Measurements from ENCODE around the gene ATF7IP.
A peak's percentile ranks its signal among the peaks of the same experiment; 100 is the strongest.

The ATF7IP gene

DNA sequence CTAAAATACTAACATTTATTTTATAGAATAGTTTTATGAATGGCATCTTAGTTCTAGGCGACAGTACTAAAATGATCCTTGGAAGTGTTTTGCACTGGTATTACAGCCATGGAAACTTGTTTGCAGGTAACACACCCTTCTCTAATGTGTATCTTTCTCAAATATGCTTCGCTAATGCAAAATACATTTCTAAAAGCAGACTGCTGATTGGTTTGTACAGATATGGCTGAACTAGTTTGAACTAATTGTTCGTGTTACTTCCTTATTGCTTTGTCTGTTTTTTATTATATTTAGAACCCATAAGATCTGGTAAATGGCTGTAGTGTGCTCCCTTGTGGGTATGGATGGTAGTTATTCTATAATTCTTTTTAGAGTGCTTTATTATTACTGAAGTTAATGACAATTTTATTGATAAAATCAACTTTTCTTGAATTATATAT lies 53.0 kb downstream of the ATF7IP start:
- DNase-seq (ENCODE audit: low spot score): no peak

DNA sequence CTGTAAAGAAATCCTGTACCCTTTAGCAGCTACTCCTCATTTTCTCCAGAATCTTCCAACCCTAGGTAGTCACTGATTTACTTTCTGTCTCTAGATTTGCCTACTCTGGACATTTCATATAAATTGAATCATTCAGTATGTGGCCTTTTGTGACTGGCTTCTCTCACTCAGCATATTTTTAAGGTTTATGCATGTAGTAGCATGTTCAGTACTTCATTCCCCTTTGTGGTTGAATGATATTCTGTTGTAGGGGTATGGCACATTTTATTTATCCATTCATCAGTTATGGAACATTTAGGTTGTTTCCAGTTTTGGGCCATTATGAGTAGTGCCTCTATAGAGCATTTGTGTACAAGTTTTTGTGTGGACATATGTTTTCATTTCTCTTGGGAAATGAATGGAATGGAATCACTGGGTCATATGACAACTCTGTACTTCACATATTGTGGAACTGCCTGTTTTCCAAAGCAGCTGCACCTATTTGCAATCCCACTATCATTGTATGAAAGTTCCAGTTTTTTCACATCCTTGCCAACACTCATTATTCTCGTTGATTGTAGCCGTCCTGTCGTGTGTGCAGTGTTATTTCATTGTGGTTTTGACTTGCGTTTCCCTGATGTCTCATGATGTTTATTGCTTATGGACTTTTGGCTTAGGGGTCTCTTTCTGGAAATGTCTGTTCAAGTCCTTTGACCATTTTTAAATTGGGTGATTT lies 57.2 kb downstream of the ATF7IP start:
- DNase-seq (ENCODE audit: low spot score): no peak

DNA sequence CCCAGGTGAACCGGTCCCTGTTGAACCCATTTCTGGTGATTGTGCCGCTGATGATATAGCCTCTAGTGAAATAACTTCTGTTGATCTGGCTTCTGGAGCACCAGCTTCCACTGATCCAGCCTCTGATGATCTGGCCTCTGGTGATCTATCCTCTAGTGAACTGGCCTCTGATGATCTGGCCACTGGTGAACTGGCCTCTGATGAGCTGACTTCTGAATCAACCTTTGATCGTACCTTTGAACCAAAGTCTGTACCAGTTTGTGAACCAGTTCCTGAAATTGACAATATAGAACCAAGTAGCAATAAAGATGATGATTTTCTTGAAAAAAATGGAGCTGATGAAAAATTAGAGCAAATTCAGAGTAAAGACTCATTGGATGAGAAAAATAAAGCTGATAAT lies 59.1 kb downstream of the ATF7IP start:
- no peak for DNase-seq (ENCODE audit: low spot score)

DNA sequence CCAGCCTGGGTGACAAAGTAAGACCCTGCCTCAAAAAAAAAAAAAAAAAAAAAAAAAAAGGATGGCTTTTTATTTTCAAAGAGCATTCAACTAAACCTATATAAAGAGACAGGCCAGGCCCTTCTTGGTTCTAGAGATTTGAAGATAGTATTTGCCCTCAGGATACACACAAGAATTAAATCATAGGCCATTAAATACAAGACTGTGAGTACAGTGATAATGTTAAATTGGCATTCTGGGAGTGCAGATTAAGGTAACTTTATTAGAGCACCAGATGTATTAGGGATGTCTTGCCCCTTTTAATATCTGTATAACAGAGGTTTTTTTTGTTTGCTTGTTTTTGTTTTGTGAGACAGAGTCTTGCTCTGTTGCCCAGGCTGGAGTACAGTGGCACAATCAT lies 61.3 kb downstream of the ATF7IP start:
- no peak for DNase-seq (ENCODE audit: low spot score)

DNA sequence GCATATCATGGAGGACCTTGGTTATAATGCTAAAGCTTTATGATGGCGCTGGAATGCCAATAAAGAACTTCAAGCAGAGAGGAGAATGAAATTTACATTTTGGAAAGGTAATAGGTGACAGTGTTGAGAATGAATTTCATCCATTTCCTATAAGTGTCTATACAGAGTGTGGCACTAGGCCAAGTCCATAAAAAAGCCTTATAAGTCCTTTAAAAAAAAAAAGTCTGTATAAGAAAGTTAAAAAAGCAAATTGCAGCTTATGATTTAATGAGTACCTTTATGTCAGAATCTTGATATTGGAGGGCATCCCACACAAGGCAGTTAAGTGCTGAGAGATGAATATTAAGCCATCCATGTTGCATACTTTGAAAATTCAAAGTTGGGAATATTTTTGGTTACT lies 62.4 kb downstream of the ATF7IP start:
- no peak for DNase-seq (ENCODE audit: low spot score)

DNA sequence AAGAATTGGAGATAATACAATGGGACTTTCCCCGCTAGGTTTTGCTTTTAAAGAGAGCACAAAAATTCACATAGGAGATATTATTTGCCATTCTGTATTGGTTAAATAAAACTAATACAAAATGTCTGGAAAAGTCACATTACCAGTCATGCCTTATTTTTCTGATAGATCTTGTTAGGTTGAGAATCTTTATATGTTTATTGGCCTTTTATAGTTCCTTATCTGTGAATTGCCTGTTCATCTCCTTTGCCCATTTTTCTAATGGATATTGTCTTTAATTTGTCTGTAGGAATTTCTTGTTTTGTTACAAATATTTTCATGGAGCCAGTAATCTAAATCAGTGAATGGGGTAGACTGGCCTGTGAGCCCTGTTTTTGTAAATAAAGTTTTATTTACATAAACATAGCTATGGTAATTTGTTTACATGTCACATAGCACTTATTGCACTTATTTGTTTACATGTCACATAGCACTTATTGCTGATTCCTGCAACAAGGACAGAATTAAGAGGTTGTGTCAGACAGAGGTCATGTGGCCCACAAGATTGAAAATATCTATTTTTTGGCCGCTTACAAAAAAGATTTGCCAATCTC lies 65.0 kb downstream of the ATF7IP start:
- DNase-seq (ENCODE audit: low spot score): no peak

DNA sequence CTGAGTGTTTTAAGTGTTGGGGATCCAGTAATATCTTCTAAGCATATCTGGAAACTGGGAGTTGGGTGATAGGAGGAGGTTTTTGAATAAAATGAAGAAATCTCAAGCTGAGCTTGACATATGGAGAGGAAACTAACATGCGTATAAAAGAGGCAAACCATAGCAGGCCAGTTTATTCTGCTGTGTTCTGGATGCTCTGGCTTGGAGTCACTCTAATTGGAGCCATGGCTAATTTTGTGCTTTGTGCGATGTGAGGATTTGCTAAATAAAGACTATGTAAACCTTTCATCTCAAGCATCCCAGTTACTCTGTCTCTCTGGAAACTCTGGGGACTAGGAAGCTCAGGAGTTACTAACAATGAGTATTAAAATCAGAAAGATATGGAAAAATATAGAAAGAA lies 66.5 kb downstream of the ATF7IP start:
- no peak for DNase-seq (ENCODE audit: low spot score)

DNA sequence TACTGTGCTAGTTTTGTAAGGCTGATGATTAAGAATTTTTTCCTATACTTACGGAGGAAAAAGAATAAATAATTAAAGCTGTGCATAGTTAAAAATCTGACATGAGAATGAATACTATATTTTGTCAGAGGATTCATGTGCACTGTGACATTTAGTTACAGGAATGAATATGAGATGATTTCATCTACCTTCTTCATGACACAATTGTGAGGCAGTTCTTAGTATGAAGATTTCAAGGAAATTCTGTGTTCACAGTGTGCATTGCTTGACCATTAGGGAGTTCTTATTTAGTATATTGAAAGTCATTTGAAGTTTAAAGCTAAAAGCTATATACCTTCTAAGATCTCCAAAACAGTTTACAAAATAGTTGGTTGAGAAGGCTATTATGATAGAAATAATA lies 70.1 kb downstream of the ATF7IP start:
- no peak for DNase-seq (ENCODE audit: low spot score)

DNA sequence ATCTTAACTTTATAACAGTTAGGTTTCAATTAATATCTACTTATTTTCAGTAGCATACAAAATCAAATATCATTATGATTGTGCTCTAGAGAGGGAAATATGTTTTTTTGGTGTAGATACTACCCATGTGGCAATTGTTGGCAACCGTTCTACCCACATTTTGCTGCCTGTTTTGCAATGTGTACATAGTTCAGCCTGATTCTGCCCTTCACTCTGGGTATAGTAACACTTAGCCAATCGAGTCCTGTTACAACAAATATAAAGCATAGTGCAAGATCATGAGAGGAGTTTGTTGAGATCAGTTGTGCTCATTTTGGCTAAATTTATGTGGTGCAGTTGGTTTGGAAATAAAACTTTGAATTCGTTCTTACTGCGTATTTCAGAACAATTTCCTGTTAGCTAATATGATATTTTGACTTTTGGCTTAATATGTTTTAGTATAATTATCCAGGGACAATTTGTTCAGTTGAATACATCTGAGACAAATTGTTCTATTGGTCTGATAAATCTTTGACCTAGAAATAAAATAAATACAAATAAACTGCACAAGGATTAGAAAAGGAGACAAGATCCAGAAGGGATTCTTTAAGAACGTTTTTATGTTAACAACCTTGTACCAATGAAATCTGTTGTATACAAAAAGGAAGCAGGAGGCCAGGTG lies 76.9 kb downstream of the ATF7IP start:
- DNase-seq (ENCODE audit: low spot score): no peak

DNA sequence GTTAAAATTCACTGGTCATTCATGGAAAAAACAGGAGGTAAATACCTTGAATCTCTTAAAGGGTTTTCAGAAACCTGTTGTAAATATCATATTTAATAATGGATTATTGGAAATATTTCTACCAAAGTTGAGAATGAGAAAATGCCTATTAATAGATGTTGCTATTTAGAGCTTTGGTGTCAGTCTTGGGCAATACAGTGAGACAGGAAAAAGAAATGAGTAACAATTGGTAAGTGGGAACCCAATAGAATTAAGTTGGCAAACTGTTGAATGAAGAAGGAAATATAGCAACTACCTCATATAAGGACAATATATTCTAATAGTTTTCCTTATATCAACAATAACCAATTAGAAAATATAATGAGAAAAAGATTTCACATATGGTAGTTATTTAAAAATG lies 78.0 kb downstream of the ATF7IP start:
- DNase-seq (ENCODE audit: low spot score): no peak

DNA sequence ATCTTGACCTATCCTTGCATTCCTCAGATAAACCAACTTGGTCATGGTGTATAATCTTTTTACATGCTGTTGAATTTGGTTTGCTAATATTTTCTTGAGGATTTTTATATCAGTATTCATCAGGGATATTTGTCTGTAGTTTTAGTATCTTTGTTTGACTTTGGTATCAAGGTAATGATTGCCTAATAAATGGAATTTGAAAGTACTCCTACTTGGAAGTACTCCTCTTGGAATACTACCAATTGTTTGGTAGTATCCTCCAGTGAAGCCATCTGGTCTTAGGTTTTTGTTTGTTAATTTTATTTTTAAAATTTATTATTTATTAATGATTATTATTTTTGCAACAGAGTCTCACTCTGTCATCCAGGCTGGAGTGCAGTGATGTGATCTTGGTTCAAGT lies 85.0 kb downstream of the ATF7IP start:
- DNase-seq (ENCODE audit: low spot score): no peak

DNA sequence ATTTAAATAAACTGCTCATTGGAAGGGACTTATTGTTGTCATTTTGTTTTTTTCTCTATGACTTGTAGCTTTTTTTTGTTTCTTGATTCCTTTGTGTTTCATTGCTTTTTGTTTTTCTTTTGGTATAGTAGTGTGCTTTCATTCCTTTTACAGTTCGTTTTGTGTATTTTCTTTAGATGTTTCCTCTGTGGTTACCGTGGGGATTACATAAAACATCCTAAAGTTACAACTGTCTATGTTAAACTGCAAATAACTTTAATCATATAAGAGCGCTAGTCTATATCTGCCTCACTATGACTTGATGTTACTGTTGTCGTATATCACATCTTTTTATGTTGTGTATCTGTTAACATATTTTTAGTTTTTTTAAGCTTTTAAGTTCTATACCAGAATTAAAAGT lies 86.9 kb downstream of the ATF7IP start:
- no peak for DNase-seq (ENCODE audit: low spot score)

DNA sequence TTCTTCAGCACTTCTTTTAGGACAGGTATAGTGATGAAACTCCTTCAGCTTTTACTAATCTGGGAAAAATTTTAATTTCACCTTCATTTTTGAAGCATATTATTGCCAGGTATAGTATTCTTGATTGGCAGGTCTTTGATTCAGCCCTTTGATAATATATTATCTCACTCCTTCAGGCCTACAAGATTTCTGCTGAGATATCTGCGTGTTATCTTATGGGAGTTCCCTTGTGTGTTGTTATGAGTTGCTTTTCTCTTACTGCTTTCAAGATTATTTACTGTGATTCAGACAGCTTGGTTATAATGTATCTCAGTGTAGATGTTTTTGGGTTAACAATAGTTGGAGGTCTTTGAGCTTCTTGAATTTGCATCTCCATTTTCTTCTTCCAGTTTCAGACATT lies 87.4 kb downstream of the ATF7IP start:
- DNase-seq (ENCODE audit: low spot score): no peak

DNA sequence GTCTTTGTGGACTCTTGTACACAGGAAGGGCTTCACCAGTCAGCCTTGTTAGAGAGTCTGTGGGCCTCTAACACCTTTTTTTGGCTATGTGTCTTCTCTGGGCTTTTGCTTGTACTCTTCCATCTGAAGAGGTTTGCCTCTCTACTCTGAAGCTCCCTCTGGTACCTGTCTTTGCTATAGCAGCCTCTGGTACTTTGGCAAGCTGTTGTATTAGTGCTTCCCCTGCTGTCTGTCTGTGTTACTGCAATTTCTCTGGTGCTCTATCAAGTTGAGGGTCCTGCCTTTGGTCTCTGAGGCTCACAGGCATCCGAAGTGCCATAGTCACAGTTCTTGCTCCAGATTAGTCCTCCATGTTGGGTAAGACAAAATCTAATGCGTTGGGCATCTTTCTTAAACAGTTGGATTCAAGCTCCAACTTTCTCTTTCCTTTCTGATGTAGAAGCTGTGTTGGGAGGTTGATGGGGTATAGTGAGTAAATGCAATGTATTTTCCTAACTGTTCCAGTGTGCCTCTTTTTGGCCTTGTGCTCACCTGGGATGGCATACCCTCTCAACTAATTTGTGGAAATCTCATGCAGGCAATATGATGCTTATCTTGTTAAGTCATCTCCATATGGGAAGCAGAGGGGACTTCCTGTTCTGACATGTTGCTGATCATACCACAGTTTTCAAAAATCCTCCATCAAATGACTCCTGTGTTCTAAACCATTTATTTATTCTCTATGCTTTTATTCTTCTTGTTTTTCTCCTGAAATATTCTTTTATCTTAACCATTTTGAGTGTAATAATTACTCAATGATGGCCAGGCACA lies 88.8 kb downstream of the ATF7IP start:
- DNase-seq (ENCODE audit: low spot score): peak; percentile 78

DNA sequence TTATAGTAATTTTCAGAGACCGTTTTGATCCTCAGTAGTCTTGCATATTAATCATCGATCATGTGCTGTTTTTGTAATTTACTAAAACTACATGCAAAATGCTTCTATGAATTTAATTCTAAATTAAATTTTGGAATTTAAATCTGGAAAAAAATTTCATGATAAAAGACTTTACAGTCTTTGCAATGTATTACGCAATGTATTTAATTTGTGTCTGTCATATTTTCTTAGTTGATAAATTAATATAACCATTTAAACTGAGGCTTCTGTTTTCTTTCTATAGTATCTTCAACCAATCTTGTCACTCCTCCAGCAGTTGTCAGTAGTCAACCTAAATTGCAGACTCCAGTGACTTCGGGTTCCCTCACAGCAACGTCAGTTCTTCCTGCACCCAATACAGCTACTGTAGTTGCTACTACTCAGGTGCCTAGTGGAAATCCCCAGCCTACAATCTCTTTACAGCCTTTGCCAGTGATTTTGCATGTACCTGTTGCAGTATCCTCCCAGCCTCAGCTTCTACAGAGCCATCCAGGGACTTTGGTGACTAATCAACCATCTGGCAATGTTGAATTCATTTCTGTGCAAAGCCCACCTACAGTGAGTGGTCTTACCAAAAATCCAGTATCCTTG lies 94.8 kb downstream of the ATF7IP start:
- DNase-seq (ENCODE audit: low spot score): no peak

DNA sequence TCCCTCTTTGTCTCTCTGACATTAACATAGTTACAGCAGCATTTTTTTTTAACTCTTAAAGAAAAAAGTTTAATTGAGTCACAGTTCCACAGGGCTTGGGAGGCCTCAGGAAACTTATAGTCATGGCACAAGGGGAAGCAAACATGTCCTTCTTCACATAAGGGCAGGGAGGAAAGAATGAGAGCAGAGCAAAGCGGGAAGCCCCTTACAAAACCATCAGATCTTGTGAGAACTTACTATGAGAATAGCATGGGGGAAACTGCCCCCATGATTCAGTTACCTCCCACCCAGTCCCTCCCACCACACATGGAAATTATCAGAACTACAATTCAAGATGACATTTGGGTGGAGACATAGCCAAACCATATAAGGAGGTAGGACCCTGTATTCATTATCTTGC lies 106.0 kb downstream of the ATF7IP start:
- no peak for DNase-seq (ENCODE audit: low spot score)

DNA sequence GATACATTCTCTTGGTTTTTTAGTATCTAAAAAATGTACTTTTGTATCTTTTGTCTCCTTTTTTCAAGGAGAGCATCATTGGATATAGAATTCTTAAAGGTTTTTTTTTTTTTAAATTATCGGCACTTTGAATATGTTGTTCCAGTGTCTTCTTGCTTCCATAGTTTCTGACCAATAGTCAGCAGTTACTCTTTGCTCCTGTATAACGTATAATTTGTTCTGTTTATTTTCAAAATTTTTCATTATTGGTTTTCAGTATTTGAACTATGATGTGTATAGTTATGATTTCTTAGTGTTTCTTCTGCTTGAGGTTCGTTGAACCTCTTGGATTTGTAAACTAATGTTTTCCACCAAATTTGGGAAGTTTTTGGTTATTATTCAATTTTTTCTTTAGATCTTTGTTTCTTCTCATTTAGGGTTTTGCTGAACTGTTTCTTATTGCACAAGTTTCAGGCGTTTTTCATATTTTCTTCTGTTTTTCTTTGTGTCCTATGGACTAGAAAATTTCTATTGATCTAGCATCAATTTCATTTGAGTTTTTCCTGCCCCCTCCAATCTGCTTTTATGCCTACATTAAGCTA lies 108.3 kb downstream of the ATF7IP start:
- no peak for DNase-seq (ENCODE audit: low spot score)

DNA sequence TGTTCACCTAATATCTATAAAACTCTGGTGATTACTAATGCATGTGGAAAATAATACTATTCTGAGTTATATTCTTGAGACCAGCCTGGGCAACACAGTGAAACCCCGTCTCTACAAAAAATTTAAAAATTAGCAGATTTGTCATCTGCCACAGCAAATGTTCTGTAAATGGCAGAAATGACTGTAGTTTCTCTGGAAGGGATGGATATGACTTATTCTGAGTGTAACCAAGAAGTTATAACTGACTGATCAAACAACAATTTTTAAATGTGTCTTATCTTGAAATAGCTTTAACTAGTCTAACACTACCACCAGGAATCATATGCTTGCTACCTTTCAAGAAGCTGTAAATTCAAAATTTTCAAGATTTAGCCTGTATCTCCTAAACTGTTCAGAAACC lies 113.5 kb downstream of the ATF7IP start:
- DNase-seq (ENCODE audit: low spot score): no peak

DNA sequence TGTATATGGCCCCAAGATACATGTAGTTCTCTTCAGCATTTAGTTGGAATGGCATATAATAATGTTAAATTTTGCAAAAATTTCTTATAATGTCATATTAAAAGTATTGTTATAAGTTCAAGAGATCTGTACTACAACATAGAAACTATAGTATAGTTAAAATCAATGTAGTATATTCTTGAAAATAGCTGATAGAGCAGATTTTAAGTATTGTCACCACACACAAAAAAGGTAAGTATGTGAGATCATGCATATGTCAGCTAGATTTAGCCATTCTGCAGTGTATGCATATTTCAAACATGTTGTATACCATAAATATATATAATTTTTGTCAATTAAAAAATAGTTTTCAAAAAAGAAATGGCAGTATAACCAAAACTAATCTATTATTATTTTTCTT lies 115.7 kb downstream of the ATF7IP start:
- DNase-seq (ENCODE audit: low spot score): no peak

DNA sequence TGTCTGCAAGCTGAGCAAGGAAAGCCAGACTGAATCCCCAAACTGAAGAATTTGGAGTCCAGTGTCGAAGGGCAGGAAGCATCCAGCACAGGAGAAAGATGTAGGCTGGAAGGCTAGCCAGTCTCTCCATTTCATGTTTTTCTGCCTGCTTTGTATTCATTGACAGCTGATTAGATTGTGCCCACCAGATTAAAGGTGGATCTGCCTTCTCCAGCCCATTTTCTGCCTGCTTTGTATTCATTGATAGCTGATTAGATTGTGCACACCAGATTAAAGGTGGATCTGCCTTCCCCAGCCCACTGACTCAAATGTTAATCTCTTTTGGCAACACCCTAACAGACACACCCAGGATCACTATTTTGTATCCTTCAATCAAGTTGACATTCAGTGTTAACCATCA lies 116.9 kb downstream of the ATF7IP start:
- no peak for DNase-seq (ENCODE audit: low spot score)

DNA sequence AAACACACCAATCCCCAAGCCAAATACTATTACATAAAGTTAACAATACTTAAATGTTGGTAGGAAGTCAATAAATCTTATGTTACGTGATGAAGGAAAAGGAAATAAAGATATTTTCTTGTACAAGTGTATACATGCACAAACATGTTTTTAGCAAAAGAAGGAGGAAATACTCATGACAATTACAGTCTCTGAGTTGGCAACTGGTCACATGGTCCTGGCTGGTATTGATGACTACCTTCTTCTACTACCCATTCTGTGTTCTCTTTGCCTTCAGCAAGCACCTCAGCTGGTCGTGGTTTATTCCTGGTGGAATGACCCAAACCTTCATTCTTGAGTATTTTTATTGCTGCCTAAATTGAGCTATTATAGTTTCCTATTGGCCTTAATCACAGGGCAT lies 117.4 kb downstream of the ATF7IP start:
- DNase-seq (ENCODE audit: low spot score): no peak

DNA sequence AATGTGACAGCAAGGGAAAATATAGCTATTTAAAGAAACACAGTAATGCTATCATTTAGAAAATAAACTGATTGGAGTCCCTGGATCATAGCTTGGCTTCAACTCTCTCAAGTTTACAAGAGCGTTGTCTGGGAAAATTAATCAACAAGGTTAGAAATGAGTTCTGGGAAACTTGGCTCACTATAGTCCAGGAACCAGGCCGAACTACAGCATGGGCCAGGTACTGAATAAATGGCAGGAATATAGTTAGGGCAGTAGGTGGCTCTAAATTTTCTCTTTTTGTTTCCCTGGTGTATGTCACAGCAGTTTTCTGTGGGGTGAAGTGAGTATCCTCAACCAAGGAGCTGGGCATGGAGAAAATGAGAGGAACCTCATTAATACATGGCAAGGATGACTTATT lies 129.8 kb downstream of the ATF7IP start:
- DNase-seq (ENCODE audit: low spot score): no peak

Measured in D341Med (cell line).